Measurements from ENCODE around the gene ABCA3. TPM values are rescaled to one million over a fixed set of nuclear protein-coding genes. Genes with fewer than 3 reads are reported as not detected.

Gene ABCA3
- total RNA-seq, 8 experiments from 2014 or later, result 2.1 to 41.4 (median 23.3) TPM

- Histone ChIP-seq H3K27ac (no peak overlapping the region), H3K4me3 (no peak overlapping the region), H3K4me1 (replicated peaks in 1 of 2) (no peaks in the 10 kb centered on the region)
- 40 to 100% (median 89%) methylated on average over 1 to 10 of the region's 23 CpGs; no CpG with 5 or more reads in 4 of the 10 experiments for WGBS, 10 experiments
- in situ Hi-C loops (cut with MboI; ENCODE audit: low pct_unique_long_range_greater_than_20kb in 2 of 9, low sequenced_read_pairs in 9 of 9, unreplicated experiment in 9 of 9), result no loop called here
- peak in 5 of 8 experiments; percentile 16 to 99 (median 82) for ATAC-seq (replicated peaks in 6 of 8)
Observed at GRCh38 chr16:2296661-2297505, 43.6 kb downstream of the ABCA3 start.

GRCh38 chr16:2295056-2295798 lies 45.3 kb downstream of the ABCA3 start:
- ATAC-seq (replicated peaks in 6 of 8), result no peak
- no peaks in the 10 kb centered on the region for H3K4me1 ChIP-seq (replicated peaks in 1 of 2)
- H3K4me3 ChIP-seq, result no peak overlapping the region
- 40 to 100% (median 85%) methylated on average over 1 to 14 of the region's 21 CpGs; no CpG with 5 or more reads in 3 of the 10 experiments for WGBS, 10 experiments
- H3K27ac ChIP-seq, result no peak overlapping the region
- in situ Hi-C loops (cut with MboI; ENCODE audit: low pct_unique_long_range_greater_than_20kb in 2 of 9, low sequenced_read_pairs in 9 of 9, unreplicated experiment in 9 of 9), result no loop called here

GRCh38 chr16:2292221-2292620 lies 48.3 kb downstream of the ABCA3 start:
- WGBS, 10 experiments, result 69 to 100% (median 85%) methylated on average over 1 to 9 of the region's 9 CpGs; no CpG with 5 or more reads in 1 of the 10 experiments
- in situ Hi-C loops (cut with MboI; ENCODE audit: low pct_unique_long_range_greater_than_20kb in 2 of 9, low sequenced_read_pairs in 9 of 9, unreplicated experiment in 9 of 9), result no loop called here
- Histone ChIP-seq H3K4me1 (replicated peaks in 1 of 2) (no peaks in the 10 kb centered on the region), H3K4me3 (no peak overlapping the region), H3K27ac (no peak overlapping the region)
- no peak for ATAC-seq (replicated peaks in 6 of 8)

GRCh38 chr16:2289282-2289681 lies 51.2 kb downstream of the ABCA3 start:
- Histone ChIP-seq H3K27ac (no peak overlapping the region), H3K4me3 (no peak overlapping the region), H3K4me1 (replicated peaks in 1 of 2) (no peaks in the 10 kb centered on the region)
- in situ Hi-C loops (cut with MboI; ENCODE audit: low pct_unique_long_range_greater_than_20kb in 2 of 9, low sequenced_read_pairs in 9 of 9, unreplicated experiment in 9 of 9), result no loop called here
- 80 to 100% methylated on average over 1 to 14 of the region's 23 CpGs; no CpG with 5 or more reads in 8 of the 10 experiments for WGBS, 10 experiments
- no peak for ATAC-seq (replicated peaks in 6 of 8)

- WGBS, 10 experiments, result 71 to 93% (median 82%) methylated on average over 1 to 4 of the region's 8 CpGs; no CpG with 5 or more reads in 5 of the 10 experiments
- Histone ChIP-seq H3K4me1 (replicated peaks in 1 of 2) (no peaks in the 10 kb centered on the region), H3K27ac (no peak overlapping the region), H3K4me3 (no peak overlapping the region)
- in situ Hi-C loops (cut with MboI; ENCODE audit: low pct_unique_long_range_greater_than_20kb in 2 of 9, low sequenced_read_pairs in 9 of 9, unreplicated experiment in 9 of 9), result no loop called here
- no peak for ATAC-seq (replicated peaks in 6 of 8)
Observed at GRCh38 chr16:2288726-2289125, 51.8 kb downstream of the ABCA3 start.

GRCh38 chr16:2287916-2288547 lies 52.5 kb downstream of the ABCA3 start:
- in situ Hi-C loops (cut with MboI; ENCODE audit: low pct_unique_long_range_greater_than_20kb in 2 of 9, low sequenced_read_pairs in 9 of 9, unreplicated experiment in 9 of 9), result no loop called here
- ATAC-seq (replicated peaks in 6 of 8), result no peak
- Histone ChIP-seq H3K4me3 (no peak overlapping the region), H3K27ac (no peak overlapping the region), H3K4me1 (replicated peaks in 1 of 2) (no peaks in the 10 kb centered on the region)
- WGBS, 10 experiments, result 78 to 100% (median 96%) methylated on average over 3 to 6 of the region's 35 CpGs; no CpG with 5 or more reads in 6 of the 10 experiments

- H3K27ac ChIP-seq, result no peak overlapping the region
- 87% methylated on average over 3 of the region's 17 CpGs; no CpG with 5 or more reads in 9 of the 10 experiments for WGBS, 10 experiments
- in situ Hi-C loops (cut with MboI; ENCODE audit: low pct_unique_long_range_greater_than_20kb in 2 of 9, low sequenced_read_pairs in 9 of 9, unreplicated experiment in 9 of 9), result no loop called here
- no peak for ATAC-seq (replicated peaks in 6 of 8)
- H3K4me3 ChIP-seq, result no peak overlapping the region
- no peaks in the 10 kb centered on the region for H3K4me1 ChIP-seq (replicated peaks in 1 of 2)
Observed at GRCh38 chr16:2286550-2286949, 54.0 kb downstream of the ABCA3 start.

- 20 to 94% (median 75%) methylated on average over 1 to 3 of the region's 13 CpGs; no CpG with 5 or more reads in 6 of the 10 experiments for WGBS, 10 experiments
- ATAC-seq (replicated peaks in 6 of 8), result peak in 3 of 8 experiments; percentile 23 to 78 (median 45)
- H3K4me3 ChIP-seq, result no peak overlapping the region
- H3K27ac ChIP-seq, result no peak overlapping the region
- H3K4me1 ChIP-seq (replicated peaks in 1 of 2), result no peaks in the 10 kb centered on the region
- in situ Hi-C loops (cut with MboI; ENCODE audit: low pct_unique_long_range_greater_than_20kb in 2 of 9, low sequenced_read_pairs in 9 of 9, unreplicated experiment in 9 of 9), result no loop called here
Observed at GRCh38 chr16:2285731-2286191, 54.8 kb downstream of the ABCA3 start.

- in situ Hi-C loops (cut with MboI; ENCODE audit: low pct_unique_long_range_greater_than_20kb in 2 of 9, low sequenced_read_pairs in 9 of 9, unreplicated experiment in 9 of 9), result no loop called here
- Histone ChIP-seq H3K4me1 (replicated peaks in 1 of 2) (no peaks in the 10 kb centered on the region), H3K27ac (no peak overlapping the region), H3K4me3 (no peak overlapping the region)
- ATAC-seq (replicated peaks in 6 of 8), result peak in 2 of 8 experiments; percentile 6
- 80 to 93% methylated on average over 1 to 3 of the region's 35 CpGs; no CpG with 5 or more reads in 8 of the 10 experiments for WGBS, 10 experiments
Observed at GRCh38 chr16:2284797-2285576, 55.5 kb downstream of the ABCA3 start.

GRCh38 chr16:2284001-2284770 lies 56.3 kb downstream of the ABCA3 start:
- Histone ChIP-seq H3K27ac (no peak overlapping the region), H3K4me3 (no peak overlapping the region), H3K4me1 (replicated peaks in 1 of 2) (no peaks in the 10 kb centered on the region)
- in situ Hi-C loops (cut with MboI; ENCODE audit: low pct_unique_long_range_greater_than_20kb in 2 of 9, low sequenced_read_pairs in 9 of 9, unreplicated experiment in 9 of 9), result no loop called here
- peak in 4 of 8 experiments; percentile 10 to 22 (median 18) for ATAC-seq (replicated peaks in 6 of 8)
- 20 to 100% (median 85%) methylated on average over 1 to 9 of the region's 37 CpGs; no CpG with 5 or more reads in 4 of the 10 experiments for WGBS, 10 experiments

- Histone ChIP-seq H3K4me1 (replicated peaks in 1 of 2) (no peaks in the 10 kb centered on the region), H3K4me3 (no peak overlapping the region), H3K27ac (no peak overlapping the region)
- 47% methylated on average over 2 of the region's 26 CpGs; no CpG with 5 or more reads in 9 of the 10 experiments for WGBS, 10 experiments
- in situ Hi-C loops (cut with MboI; ENCODE audit: low pct_unique_long_range_greater_than_20kb in 2 of 9, low sequenced_read_pairs in 9 of 9, unreplicated experiment in 9 of 9), result no loop called here
- ATAC-seq (replicated peaks in 6 of 8), result peak in 2 of 8 experiments; percentile 11 to 46
Observed at GRCh38 chr16:2282866-2283555, 57.5 kb downstream of the ABCA3 start.
